ENCODE data around the gene VPS18. TPM values are rescaled to one million over a fixed set of nuclear protein-coding genes. Genes with fewer than 3 reads are reported as not detected.
A peak's percentile ranks its signal among the peaks of the same experiment; 100 is the strongest.

VPS18 gene
- total and polyA plus RNA-seq, 2 experiments from 2014 or later: 5.9 to 42.5 TPM

DNA sequence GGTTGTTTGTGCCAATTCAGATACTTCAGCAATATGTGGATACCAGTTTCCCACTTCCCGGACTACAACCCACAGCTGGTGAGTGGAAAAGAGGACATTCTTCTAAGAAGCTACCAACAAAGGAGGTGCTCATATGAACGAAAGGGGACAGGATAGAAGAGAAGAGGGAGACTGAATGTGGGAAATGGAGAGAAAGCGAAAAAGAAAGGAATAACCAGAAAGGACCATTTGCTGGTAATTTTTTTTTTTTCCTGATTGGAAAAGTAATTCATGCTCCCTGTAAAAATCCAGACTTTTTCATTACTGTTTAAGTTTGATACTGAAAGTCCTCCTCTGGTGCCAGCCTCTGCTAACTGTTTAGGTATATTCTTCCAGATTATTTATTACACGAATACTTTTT lies 57.5 kb downstream of the VPS18 start (continued):
- TF ChIP-seq ETS1 (IDR thresholded peaks at IDR 0.05): no peak
- no peak for TF ChIP-seq ZNF114 (CRISPR knock-in tag; IDR thresholded peaks at IDR 0.05)
- no peak for TF ChIP-seq CTCF (conservative IDR thresholded peaks at IDR 0.05; ENCODE audit: low read depth in 2 of 2)
- TF ChIP-seq NANOG (IDR thresholded peaks at IDR 0.05; ENCODE audit: borderline replicate concordance): no peak
- no peak for TF ChIP-seq EZH2 (IDR thresholded peaks at IDR 0.05; ENCODE audit: low read depth, unreplicated experiment)
- TF ChIP-seq REST (IDR thresholded peaks at IDR 0.05; ENCODE audit: unreplicated experiment): no peak
- TF ChIP-seq STAT1 (IDR thresholded peaks at IDR 0.05; ENCODE audit: unreplicated experiment): no peak
- no peak for TF ChIP-seq JUNB (IDR thresholded peaks at IDR 0.05; ENCODE audit: unreplicated experiment)
- no peak for TF ChIP-seq CREB1 (CRISPR knock-in tag; IDR thresholded peaks at IDR 0.05; ENCODE audit: low read depth)

DNA sequence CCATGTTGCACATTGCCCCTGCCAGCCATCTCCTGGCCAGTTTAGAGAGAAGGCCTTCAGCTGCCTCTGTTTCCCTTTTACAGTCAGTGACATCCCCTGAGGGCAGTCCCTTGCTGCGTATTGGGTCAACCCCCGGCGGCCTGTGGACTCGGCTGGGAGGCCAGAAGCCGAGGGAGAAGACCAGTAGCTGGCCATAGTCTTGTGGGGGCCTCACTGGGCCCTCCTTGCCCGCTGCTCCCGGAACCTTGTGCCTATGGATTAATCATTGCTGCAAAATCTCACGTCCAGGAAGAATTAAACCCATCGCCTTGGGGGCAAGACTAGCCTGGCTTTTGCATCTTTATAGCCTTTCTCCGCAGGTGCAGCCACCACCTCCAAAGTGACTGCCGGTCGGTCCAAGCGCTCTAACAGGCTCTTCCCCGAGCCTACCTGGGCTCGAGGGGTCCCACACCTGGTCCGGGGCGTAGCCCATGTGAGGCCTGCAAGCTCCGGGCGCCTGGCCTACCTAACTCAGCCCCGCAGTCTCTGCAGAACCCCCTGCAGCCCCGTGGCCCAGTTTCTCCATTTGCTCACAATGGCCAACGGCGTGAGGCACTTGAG lies 58.2 kb downstream of the VPS18 start:
- Histone ChIP-seq H3K79me2 (replicated peaks; ENCODE audit: insufficient read depth) (peaks cover 31% of the 10 kb centered on the region), H3K27me3 (ENCODE audit: insufficient read depth) (no peaks in the 10 kb centered on the region), H3K36me3 (ENCODE audit: insufficient read depth) (peaks cover 7% of the 10 kb centered on the region), H3F3A (replicated peaks; ENCODE audit: low read depth) (peaks cover 20% of the 10 kb centered on the region), H3K4me3 (peak overlapping the region; percentile 98), H2AFZ (no peak overlapping the region), H3K9me2 (ENCODE audit: insufficient read depth) (no peaks in the 10 kb centered on the region), H3K4me1 (ENCODE audit: insufficient read depth) (peaks cover 34% of the 10 kb centered on the region), H3K4me2 (peak overlapping the region; percentile 81), H3K27ac (ENCODE audit: low read depth) (peak overlapping the region; percentile 98), H4K20me1 (replicated peaks; ENCODE audit: insufficient read depth) (no peaks in the 10 kb centered on the region; the same call in 1 of the 2 replicates)
- TF ChIP-seq CREB1 (CRISPR knock-in tag; IDR thresholded peaks at IDR 0.05; ENCODE audit: low read depth): no peak
- Mint-ChIP-seq H3K27ac (peak overlapping the region; percentile 100), H3K4me3 (peak overlapping the region; percentile 94), H3K36me3 (ENCODE audit: low read depth) (peaks cover 43% of the 10 kb centered on the region), H3K9me3 (no peaks in the 10 kb centered on the region; the same call in none of the 3 replicates), H3K4me1 (peaks cover 48% of the 10 kb centered on the region), H3K27me3 (ENCODE audit: insufficient read depth, low read depth, poor library complexity) (peaks cover 30% of the 10 kb centered on the region)
- peak; percentile 88 for DNase-seq (ENCODE audit: low spot score)
- ATAC-seq: peak; percentile 58
